Esophagus muscularis mucosa (tissue), 4 donors: ENCODE measurements around the gene MSI2. TPM values are rescaled to one million over a fixed set of nuclear protein-coding genes. Genes with fewer than 3 reads are reported as not detected.

Experiments
- DNase-seq: peaks from one replicate; pipeline ENCODE4 v3.0.0-alpha.2; 2017; ENCODE audit errors: extremely low spot score
- H3K27ac ChIP-seq, 4 donors: fragments of 200-600 bp; sonication (generic); replicated peaks in 1 of 4; 1 replicate in 3 of 4; 2 replicates in 1 of 4; pipeline ENCODE4 v1.5.1; 2016 to 2019; ENCODE audit warnings: mild to moderate bottlenecking in 1 of 4
- H3K27me3 ChIP-seq, 4 donors: fragments of 200-600 bp; sonication (generic); one replicate each; pipeline versions ENCODE4 v1.5.1 to v1.6.0; 2016 to 2019
- H3K36me3 ChIP-seq, 4 donors: fragments of 200-600 bp; sonication (generic); one replicate each; pipeline ENCODE4 v1.5.1; 2016 to 2019
- H3K4me1 ChIP-seq, 4 donors: fragments of 200-600 bp; sonication (generic); one replicate each; pipeline ENCODE4 v1.5.1; 2016 to 2019
- H3K4me3 ChIP-seq, 4 donors: fragments of 200-600 bp; sonication (generic); 1 replicate in 2 of 4; 2 replicates in 2 of 4; pipeline ENCODE4 v1.5.1; 2016 to 2019; ENCODE audit warnings: mild to moderate bottlenecking in 4 of 4, moderate library complexity in 1 of 4
- H3K9me3 ChIP-seq, 4 donors: fragments of 200-600 bp; sonication (generic); 1 replicate in 3 of 4; 2 replicates in 1 of 4; pipeline ENCODE4 v1.5.1; 2016 to 2019
- EP300 ChIP-seq: sonication (generic); formaldehyde crosslinking; IDR thresholded peaks from one replicate; pipeline ENCODE4 v1.6.1; 2017; ENCODE audit warnings: antibody characterized with exemption
- POLR2A ChIP-seq: fragments of 450-650 bp; IDR thresholded peaks from one replicate; pipeline ENCODE4 v1.6.1; 2017; ENCODE audit warnings: antibody characterized with exemption, moderate library complexity, mild to moderate bottlenecking, low read depth
- POLR2AphosphoS5 ChIP-seq, 2 donors: sonication (generic); formaldehyde crosslinking; IDR thresholded peaks; one replicate each; pipeline ENCODE4 v1.6.1; 2017; ENCODE audit warnings: antibody characterized with exemption in 2 of 2
- WGBS: methylation state at CpG from one replicate; pipeline ENCODE4 v1.1.5; 2018; 5-methylcytosine and 5-hydroxymethylcytosine counted together
- intact Hi-C: fragments of 100-400 bp; cut with DNase I; formaldehyde crosslinking; loops from one replicate; pipeline ENCODE4 v1.15.1; 2023
- total RNA-seq, 4 donors: library from RNA; depleted of rRNA; stranded (reverse); fragments of >200 nt; gene quantifications; one replicate each; pipeline versions ENCODE4 v1.1.0 to v1.2.1, GENCODE V29; 2016
- TF ChIP-seq, protein P1 (sequence below), 3 experiments: fragments of 200-600 bp in 2 of 3; fragments of 450-650 bp in 1 of 3; sonication (generic) in 2 of 3; IDR thresholded peaks; one replicate each; pipeline ENCODE4 v1.5.1; 2017 to 2019; ENCODE audit warnings: antibody characterized with exemption in 3 of 3, mild to moderate bottlenecking in 2 of 3, moderate library complexity in 1 of 3

MSI2 gene
- total RNA-seq, 4 donors from 2014 or later = 28.8 to 39.0 (median 29.6) TPM

DNA sequence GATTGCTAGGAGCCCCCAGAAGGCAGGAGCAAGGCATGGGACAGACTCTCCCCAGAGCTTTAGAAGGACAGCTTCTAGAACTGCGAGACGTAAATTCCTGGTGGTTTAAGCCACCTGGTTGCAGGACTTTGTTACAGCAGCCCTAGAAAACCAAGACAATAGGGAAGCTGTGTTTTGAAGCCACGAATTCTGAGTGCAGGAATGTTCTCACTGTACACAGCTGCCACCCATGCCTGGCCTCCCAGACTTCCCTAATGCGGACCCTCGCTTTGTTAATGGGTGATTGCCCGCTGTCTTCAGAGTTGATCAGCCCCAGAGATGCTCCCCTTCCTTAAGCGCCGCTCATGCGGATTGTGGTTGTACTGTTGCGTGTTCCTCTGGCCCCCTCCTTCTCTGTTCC, 177.1 kb downstream of the MSI2 start:
- Histone ChIP-seq H3K27ac (no peak overlapping the region), H3K4me1 (peaks cover 0 to 4% (median 0%) of the 10 kb centered on the region in 4 donors), H3K9me3 (no peaks in the 10 kb centered on the region), H3K4me3 (no peak overlapping the region), H3K27me3 (no peaks in the 10 kb centered on the region), H3K36me3 (no peaks in the 10 kb centered on the region)
- intact Hi-C loops = no loop called here
- TF ChIP-seq POLR2AphosphoS5 (IDR thresholded peaks at IDR 0.05) (no peak), POLR2A (no peak), EP300 (no peak)
- TF ChIP-seq, protein P1, sequence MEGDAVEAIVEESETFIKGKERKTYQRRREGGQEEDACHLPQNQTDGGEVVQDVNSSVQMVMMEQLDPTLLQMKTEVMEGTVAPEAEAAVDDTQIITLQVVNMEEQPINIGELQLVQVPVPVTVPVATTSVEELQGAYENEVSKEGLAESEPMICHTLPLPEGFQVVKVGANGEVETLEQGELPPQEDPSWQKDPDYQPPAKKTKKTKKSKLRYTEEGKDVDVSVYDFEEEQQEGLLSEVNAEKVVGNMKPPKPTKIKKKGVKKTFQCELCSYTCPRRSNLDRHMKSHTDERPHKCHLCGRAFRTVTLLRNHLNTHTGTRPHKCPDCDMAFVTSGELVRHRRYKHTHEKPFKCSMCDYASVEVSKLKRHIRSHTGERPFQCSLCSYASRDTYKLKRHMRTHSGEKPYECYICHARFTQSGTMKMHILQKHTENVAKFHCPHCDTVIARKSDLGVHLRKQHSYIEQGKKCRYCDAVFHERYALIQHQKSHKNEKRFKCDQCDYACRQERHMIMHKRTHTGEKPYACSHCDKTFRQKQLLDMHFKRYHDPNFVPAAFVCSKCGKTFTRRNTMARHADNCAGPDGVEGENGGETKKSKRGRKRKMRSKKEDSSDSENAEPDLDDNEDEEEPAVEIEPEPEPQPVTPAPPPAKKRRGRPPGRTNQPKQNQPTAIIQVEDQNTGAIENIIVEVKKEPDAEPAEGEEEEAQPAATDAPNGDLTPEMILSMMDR (IDR thresholded peaks at IDR 0.05) = no peak
- no peak for DNase-seq
- 95% methylated on average over 8 of the region's 10 CpGs for WGBS

DNA sequence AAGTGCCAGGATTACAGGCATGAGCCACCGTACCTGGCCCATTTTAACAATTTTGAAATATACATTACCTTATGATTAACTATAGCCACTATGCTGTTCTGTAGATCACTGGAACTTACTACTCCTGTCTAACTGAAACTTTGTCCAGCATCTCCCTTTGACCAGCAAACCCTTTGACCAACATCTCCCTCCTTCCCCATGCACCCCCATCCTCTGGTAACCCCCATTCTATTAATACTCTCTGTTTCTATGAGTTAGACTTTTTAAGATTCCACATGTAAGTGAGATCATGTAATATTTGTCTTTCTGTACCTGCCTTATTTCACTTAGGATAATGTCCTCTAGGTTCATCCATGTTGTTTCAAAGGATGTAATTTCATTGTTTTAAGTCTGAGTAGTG, 178.0 kb downstream of the MSI2 start:
- H3K36me3 ChIP-seq = no peaks in the 10 kb centered on the region
- 100% methylated on average over 1 of the region's 1 CpG for whole genome bisulfite sequencing
- intact Hi-C loops = no loop called here
- H3K27ac ChIP-seq = no peak overlapping the region
- no peaks in the 10 kb centered on the region for H3K27me3 ChIP-seq
- H3K4me3 ChIP-seq = no peak overlapping the region
- TF ChIP-seq, protein P1 (IDR thresholded peaks at IDR 0.05) = no peak
- TF ChIP-seq POLR2A (no peak), POLR2AphosphoS5 (IDR thresholded peaks at IDR 0.05) (no peak), EP300 (no peak)
- no peak for DNase-seq
- H3K4me1 ChIP-seq = peaks cover 0 to 4% (median 0%) of the 10 kb centered on the region in 4 donors
- H3K9me3 ChIP-seq = no peaks in the 10 kb centered on the region

DNA sequence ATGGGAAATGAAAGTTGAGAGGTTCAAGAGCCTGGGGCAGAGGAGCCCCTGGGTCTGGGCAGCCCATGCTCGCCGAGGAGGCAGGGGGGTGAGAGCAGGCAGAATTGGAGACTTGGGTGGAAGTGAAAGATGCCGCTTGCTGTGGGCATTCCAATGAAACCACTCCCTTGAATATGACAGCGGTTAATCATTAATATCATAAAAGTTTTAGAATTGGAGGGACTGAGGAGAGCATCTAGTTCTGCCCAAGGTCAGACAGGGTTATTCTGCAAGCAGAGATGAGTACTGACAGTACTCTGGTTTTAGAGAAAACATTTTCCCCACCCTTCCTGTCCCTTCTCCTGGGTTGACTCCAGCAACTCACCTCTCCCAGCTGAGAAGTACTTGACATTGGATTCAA, 180.2 kb downstream of the MSI2 start:
- H3K27me3 ChIP-seq = no peaks in the 10 kb centered on the region
- H3K27ac ChIP-seq = no peak overlapping the region
- no peak for DNase-seq
- TF ChIP-seq EP300 (no peak), POLR2AphosphoS5 (IDR thresholded peaks at IDR 0.05) (no peak), POLR2A (no peak)
- TF ChIP-seq, protein P1 (IDR thresholded peaks at IDR 0.05) = no peak
- H3K4me1 ChIP-seq = peaks cover 20 to 24% (median 22%) of the 10 kb centered on the region in 4 donors
- no peaks in the 10 kb centered on the region for H3K36me3 ChIP-seq
- H3K4me3 ChIP-seq = no peak overlapping the region
- 90% methylated on average over 4 of the region's 4 CpGs for WGBS
- intact Hi-C loops = no loop called here
- H3K9me3 ChIP-seq = no peaks in the 10 kb centered on the region

DNA sequence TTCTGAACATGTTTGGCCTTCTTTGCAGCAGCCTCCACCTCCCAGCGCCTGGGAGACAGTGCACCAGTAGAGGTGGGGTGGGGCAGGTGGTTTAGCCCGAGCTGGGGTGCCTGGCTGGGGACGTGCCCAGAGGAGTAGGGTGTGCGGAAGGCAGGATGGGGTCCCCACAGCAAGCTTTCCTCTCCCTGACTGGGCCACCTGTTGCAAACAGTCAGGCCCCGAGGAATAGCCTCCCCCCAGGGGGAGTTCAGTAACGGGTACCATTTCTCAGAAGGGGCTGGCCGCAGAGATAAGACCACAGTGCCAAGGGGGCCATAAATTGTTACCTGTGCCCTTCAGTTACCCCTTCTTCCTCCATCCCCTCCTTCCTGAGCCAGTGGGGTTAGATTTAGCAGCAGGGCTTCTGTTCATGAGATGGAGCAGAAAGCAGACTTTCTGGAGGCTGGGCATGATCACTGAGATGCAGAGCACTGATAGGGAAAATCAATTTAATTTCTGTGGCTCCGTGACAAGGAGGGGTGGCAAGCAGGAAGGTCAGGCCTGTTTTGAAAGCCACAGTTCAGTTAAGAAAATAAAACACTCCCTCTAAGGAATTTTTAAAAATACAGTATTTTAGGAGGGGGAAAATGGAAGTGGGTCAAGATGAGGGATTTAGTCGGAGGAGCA, 181.9 kb downstream of the MSI2 start:
- Histone ChIP-seq H3K4me3 (no peak overlapping the region), H3K9me3 (no peaks in the 10 kb centered on the region), H3K4me1 (peaks cover 31 to 38% (median 38%) of the 10 kb centered on the region in 4 donors), H3K27me3 (no peaks in the 10 kb centered on the region), H3K27ac (no peak overlapping the region), H3K36me3 (no peaks in the 10 kb centered on the region)
- TF ChIP-seq EP300 (no peak), POLR2A (no peak), POLR2AphosphoS5 (IDR thresholded peaks at IDR 0.05) (no peak)
- TF ChIP-seq, protein P1 (IDR thresholded peaks at IDR 0.05) = no peak
- no peak for DNase-seq
- WGBS = 88% methylated on average over 9 of the region's 9 CpGs
- intact Hi-C loops = no loop called here

DNA sequence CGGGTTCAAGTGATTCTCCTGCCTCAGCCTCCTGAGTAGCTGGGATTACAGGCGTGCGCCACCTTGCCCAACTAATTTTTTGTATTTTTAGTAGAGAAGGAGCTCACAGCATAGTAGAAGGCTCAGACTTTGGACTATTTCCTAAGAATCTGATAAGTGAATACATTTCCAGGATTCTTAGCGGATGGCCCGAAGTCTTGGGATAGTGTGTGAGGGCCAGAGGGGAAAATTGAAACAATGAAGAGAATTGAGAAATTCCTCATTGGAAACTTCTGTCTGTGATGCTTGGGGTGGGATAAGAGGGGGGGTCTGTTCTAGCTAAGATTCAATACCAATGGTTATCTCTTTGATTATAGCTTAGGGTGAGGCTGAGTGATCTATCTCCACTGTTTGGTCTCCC, 183.3 kb downstream of the MSI2 start:
- no peak for DNase-seq
- WGBS = 99% methylated on average over 4 of the region's 5 CpGs
- no peaks in the 10 kb centered on the region for H3K36me3 ChIP-seq
- H3K9me3 ChIP-seq = no peaks in the 10 kb centered on the region
- no peaks in the 10 kb centered on the region for H3K27me3 ChIP-seq
- no peak overlapping the region for H3K27ac ChIP-seq
- H3K4me1 ChIP-seq = peaks cover 33 to 52% (median 45%) of the 10 kb centered on the region in 4 donors
- intact Hi-C loops = no loop called here
- no peak overlapping the region for H3K4me3 ChIP-seq
- TF ChIP-seq POLR2A (no peak), EP300 (no peak), POLR2AphosphoS5 (IDR thresholded peaks at IDR 0.05) (no peak)
- TF ChIP-seq, protein P1 (IDR thresholded peaks at IDR 0.05) = no peak
